SU-DHL-6 (cell line): ENCODE measurements around the gene INF2.

Source experiments
- CTCF ChIP-seq: fragments of 200-600 bp; sonication (generic); IDR thresholded peaks from one replicate; pipeline ENCODE4 v1.5.1; 2017; ENCODE audit warnings: antibody characterized with exemption, mild to moderate bottlenecking, low read length, moderate library complexity; ENCODE audit not compliant: insufficient read depth, poor library complexity, severe bottlenecking
- EZH2phosphoT487 ChIP-seq: fragments of 200-600 bp; sonication (generic), shearing (Covaris generic); conservative IDR thresholded peaks from 2 replicates; pipeline ENCODE4 v1.6.1; 2018; ENCODE audit warnings: mild to moderate bottlenecking, antibody characterized with exemption, low read length, moderate library complexity, mixed read lengths

- no peak for TF ChIP-seq CTCF
- TF ChIP-seq EZH2phosphoT487 = no peak
These were observed 6.2 kb downstream of the INF2 start for GRCh38 chr14:104695660-104696000.
